Measurements from ENCODE around the gene PHPT1. TPM values are rescaled to one million over a fixed set of nuclear protein-coding genes. Genes with fewer than 3 reads are reported as not detected.

PHPT1 gene
- total and polyA plus RNA-seq, 2 of the 13 experiments (the other 11 are each of a cell fraction or from before 2014, with no cell fraction given), result 189 to 192 TPM

GRCh38 chr9:136858844-136859757, 9.9 kb downstream of the PHPT1 start (continued):
- TF ChIP-seq ZNF354B (CRISPR knock-in tag; IDR thresholded peaks at IDR 0.05) (no peak), ZNF574 (CRISPR knock-in tag; IDR thresholded peaks at IDR 0.05) (0 out of 2 replicates have a peak, but pooled peaks have one; percentile 21), ZNF17 (CRISPR knock-in tag; IDR thresholded peaks at IDR 0.05) (no peak), ZNF800 (CRISPR knock-in tag; IDR thresholded peaks at IDR 0.05) (no peak), ARID4A (CRISPR knock-in tag; IDR thresholded peaks at IDR 0.05; ENCODE audit: borderline replicate concordance) (peak; percentile 19; the same call in 1 of the 2 replicates), ZMAT3 (CRISPR knock-in tag; conservative IDR thresholded peaks at IDR 0.05) (no peak), SMAD1 (CRISPR knock-in tag; IDR thresholded peaks at IDR 0.05; ENCODE audit: borderline replicate concordance, low read depth) (no peak), SALL1 (CRISPR knock-in tag; IDR thresholded peaks at IDR 0.05) (0 out of 2 replicates have a peak, but pooled peaks have one; percentile 17), ZSCAN20 (CRISPR knock-in tag; IDR thresholded peaks at IDR 0.05; ENCODE audit: borderline replicate concordance) (no peak), EHMT2 (IDR thresholded peaks at IDR 0.05; ENCODE audit: borderline replicate concordance, low read depth, low read length) (no peak), RBFOX2 (IDR thresholded peaks at IDR 0.05; ENCODE audit: low read depth, low read length) (peak; percentile 65)

Measured in HepG2 (cell line).